Loucy (cell line): ENCODE results near the gene SLCO2A1.

Experiments
- CTCF ChIP-seq: fragments of 200-600 bp; sonication (generic); conservative IDR thresholded peaks from 2 replicates; pipeline ENCODE4 v1.5.1; 2014; ENCODE audit warnings: mild to moderate bottlenecking, antibody characterized with exemption, low read length
- EZH2phosphoT487 ChIP-seq: fragments of 200-600 bp; IDR thresholded peaks from 2 replicates; pipeline ENCODE4 v1.6.1; 2018; ENCODE audit warnings: antibody characterized with exemption, mild to moderate bottlenecking, moderate library complexity, borderline replicate concordance

GRCh38 chr3:134044459-134044858 is 14.7 kb upstream of the SLCO2A1 start:
- no peak for TF ChIP-seq EZH2phosphoT487
- TF ChIP-seq CTCF: no peak
